HG02678 (cell line): Measurements from ENCODE around the gene JAG1.

ENCODE experiments used
- ATAC-seq: cut with Tn5 transposase; IDR thresholded peaks from one replicate; pipeline ENCODE4 v1.9.1; 2021; ENCODE audit warnings: mild to moderate bottlenecking, moderate library complexity; ENCODE audit not compliant: unreplicated experiment

Gene JAG1

GRCh38 chr20:10654630-10655029, 19.2 kb downstream of the JAG1 start:
- peak; percentile 48 for ATAC-seq

DNA sequence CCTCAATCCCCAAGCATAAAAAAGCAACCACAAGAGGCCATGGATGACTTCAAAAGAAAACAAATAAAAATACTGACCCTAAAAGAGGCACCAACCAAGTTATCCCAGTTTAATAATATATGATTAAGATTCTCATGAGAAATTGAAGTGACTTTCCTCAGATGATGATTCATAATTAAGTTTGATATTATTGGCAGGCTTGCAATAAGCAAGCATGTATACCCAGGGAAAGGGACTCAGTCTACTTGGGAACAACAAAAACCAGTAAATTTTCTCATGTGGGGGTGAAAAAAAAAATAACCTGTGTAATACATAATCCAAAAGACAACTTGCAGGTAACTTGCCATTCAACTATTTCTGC, 19.6 kb downstream of the JAG1 start:
- no peak for ATAC-seq

- no peak for ATAC-seq
Observed at GRCh38 chr20:10653599-10654249, 20.1 kb downstream of the JAG1 start.

DNA sequence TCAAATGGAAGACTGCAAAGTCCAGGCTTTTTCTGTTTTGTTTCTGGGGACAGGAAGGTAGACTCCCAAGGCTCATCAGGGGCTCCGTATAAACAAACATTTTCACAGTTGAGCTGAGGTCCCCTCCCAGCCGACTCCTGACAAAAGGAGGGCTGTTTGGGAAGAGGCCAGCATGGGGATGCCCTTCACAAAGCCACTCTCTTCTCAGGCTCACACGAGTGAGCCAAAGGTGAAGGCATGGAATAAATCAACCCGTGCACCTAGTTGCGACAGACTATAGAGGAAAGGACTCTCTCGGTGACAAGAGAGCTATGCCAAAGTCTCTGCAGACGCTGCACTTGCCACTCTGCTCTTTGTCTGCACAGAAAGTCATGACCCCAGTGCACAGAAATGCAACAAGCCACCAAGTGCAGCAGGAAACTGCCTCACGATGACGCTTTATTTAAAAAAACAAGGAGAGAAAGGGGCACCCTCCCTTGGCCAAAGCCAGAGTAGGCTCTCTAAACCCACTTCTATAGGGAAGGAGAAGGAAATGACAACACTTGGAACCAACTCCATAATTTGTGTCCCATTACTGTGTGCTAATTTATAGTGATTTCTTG, 21.0 kb downstream of the JAG1 start:
- no peak for ATAC-seq

DNA sequence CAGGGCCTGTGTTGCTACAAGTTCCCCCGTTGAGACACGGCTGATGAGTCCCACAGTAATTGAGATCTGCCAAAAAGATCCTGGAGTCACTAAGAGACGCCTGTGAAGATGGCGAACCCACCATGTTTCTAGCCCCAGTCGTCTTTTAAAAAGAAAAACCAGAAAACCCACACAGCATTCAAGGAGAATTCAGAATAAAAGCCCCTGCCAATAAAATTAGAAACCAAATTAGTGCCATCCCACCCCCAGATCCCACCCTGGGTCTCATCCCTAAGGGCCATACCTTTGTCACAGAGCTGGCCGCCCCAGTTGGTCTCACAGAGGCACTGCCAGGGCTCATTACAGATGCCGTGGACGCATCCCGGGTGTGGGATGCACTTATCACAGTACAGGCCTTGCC, 21.6 kb downstream of the JAG1 start:
- no peak for ATAC-seq

DNA sequence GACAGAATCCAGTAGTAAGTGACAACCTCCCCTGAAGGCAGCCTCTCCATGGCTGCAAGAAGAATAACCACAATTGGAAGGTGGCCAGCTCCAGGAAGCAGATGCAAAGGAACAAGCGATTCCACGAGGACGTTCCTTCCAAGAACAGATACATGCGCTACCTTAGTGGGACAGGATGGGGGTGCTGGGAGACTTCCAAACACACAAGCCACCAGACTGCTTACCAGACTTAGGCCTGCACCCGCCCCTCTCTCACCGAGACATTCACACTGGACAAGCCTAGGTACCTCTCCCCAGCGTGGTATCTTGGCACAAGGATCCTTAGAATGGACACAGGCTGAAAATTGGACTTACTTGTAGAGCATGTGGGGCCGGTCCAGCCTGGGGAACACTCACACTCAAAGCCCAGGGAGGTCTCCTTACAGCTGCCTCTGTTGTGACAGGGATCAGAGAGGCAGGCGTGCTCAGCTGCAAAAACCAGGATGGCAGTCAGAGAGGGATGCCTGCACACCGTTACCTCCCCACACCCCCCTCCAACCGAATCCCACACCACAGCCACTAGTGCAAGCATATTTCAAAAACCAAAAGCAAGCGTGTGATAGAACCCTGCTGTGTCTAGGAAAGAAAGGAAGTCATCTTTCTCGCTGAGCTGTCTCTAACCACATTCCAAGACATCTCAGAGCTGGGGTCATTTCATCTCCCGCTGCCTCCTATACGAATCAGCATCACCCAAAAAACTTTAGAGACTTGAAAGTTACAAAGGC, 22.4 kb downstream of the JAG1 start:
- ATAC-seq = no peak

GRCh38 chr20:10649797-10650160, 24.0 kb downstream of the JAG1 start:
- no peak for ATAC-seq

DNA sequence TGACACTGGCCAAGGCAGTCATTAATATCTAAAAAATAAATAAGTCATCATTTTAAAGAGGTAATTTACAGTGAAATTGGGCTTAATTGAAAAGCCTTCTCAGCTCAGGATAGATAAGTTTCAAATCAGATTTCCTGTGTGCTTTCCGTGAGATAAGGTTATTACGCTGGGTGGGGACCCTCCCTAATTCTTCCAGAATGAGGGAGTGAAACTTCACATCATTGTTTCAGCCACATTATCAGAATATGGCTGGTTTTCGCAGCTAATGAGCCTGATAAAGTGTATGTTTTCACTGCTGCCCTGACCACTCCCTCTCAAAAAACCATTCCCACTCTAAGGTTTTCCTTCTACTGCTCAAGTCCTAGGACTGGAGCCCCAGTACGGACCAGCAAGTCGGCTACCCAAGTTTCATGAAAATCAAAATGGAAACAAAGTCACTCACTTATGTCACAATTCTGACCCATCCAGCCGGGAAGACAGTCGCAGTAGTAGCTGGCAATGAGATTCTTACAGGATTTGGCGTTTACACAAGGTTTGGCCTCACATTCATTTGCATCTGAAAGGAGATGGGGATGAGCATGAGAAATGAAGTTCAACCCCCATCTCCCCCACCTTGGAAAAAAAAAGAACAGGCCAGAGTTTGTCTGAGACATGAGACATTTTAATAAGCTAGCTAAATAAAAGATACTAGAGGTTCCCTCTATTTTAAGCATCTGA, 24.6 kb downstream of the JAG1 start:
- no peak for ATAC-seq

DNA sequence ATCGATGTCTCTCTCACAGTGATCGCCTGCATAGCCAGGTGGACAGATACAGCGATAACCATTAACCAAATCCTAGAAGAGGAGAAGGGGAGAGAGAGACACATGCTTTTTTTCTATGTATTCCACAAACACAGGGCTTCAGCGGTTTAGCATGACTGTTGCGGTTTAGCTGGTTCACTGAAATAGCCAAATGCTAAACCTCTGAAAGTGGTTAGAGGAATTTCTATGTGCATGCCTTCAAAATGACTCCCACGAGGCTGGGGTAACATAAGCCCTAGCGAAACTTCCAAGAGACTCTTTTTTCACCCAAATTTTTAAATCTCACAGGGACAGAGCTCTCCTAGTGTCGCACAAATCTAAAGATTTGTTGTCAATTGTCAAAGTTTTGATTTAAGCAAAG, 25.1 kb downstream of the JAG1 start:
- ATAC-seq = no peak

DNA sequence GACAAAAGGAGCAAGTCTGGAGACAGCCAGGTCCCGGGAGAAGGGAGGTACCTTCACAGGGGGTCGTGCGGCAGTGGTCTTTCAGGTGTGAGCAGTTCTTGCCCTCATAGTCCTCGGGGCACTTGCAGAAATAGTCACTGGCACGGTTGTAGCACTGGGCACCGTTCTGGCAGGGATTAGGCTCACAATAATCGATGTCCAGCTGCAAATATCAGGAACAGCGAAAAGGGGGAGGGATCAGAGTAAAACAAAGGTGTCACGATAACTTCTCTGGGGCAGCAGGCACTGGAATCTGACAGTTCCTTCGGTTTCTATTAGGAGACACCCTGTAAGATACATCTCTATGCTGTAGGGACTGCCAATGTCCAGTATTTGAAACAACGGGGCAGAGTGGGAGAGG, 25.9 kb downstream of the JAG1 start:
- no peak for ATAC-seq

DNA sequence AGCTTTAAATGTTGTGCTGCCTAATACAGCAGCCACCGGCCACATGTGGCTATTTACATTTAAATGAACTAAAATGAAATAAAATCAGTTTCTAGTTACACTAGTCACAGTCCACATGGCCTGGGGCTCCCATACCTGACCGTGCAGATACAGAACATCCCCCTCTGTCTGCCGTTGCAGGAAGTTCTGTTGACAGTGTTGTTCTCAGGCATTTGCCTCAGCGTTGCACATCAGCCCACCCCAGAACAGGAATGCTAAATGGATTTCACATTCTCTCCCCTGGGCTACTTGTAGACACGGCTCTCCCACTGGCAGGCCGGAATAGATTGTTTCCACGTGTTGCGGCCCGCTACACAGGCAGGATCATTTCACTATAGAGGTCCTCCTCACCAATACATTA, 26.3 kb downstream of the JAG1 start:
- ATAC-seq = no peak

DNA sequence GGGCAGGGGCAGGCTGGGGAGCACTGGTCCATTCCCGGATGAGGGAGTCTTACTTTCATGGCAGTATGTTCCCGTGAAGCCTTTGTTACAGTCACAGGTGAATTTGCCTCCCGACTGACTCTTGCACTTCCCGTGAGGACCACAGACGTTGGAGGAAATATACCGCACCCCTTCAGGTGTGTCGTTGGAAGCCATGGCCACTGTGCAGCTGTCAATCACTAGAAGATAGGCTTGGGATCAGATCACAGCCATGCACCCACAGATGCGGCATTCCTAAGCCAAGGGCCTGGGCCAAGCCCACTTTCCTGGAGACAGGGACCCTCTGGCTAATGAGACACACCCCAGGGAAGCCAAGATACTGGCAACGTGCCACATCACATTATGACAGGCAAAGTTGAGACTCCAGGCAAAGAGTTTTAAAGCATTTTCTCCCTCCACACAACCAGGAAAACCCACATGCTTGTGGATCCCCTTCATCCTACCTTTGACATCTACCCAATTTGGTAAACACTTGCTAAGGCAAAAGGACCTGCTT, 26.8 kb downstream of the JAG1 start:
- no peak for ATAC-seq

- no peak for ATAC-seq
Observed at GRCh38 chr20:10646006-10646405, 27.8 kb downstream of the JAG1 start.

GRCh38 chr20:10645205-10645570, 28.6 kb downstream of the JAG1 start:
- ATAC-seq = no peak

- ATAC-seq = peak; percentile 51
Observed at GRCh38 chr20:10644458-10645204, 29.2 kb downstream of the JAG1 start.

DNA sequence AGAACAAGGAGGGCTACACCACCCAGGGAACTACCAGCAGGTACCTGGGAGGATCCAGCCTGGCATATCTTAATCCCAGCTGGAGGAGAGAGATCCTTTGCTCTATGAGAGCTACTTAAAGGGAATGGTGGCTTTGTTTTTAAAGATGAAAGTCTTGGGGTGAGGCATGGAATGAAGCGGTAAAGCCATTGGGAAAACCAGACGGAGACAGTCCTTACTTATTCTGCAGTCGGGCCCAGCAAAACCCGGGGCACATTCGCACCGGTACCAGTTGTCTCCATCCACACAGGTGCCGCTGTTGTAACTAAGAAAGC, 30.3 kb downstream of the JAG1 start:
- no peak for ATAC-seq

DNA sequence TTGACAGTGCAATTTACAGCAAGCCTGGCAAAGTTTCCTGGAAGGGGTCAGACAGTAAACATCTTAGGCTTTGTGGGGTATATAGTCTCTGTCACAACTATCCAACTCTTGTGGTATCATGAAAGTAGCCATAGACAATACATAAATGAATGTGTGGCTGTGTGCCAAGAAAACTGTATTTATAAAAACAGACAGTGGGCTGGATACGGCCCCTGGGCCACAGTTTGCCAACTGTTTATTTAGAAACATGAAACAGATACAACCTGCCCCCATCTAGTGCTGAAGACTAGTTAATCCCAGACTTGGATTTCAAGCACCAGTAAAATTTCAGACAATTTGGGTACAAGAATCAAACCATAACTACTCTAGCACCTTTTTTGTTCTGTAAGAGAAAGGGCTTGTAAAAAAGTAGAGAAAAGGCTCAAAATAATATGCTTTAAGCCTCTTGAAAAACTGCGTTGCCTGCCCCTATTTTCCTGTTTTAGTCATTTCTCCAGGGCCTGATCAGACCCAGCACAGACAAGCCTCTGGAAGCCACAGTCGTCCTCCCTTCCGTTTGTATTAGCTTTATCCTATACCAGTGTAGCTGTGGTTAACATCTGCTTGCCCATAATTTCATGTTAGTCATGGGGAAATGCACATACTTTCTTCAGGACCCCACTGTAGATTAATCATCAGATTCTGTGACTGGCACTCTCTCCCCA, 30.8 kb downstream of the JAG1 start:
- ATAC-seq = no peak

GRCh38 chr20:10641893-10642292, 31.9 kb downstream of the JAG1 start:
- no peak for ATAC-seq

GRCh38 chr20:10641467-10641866, 32.3 kb downstream of the JAG1 start:
- ATAC-seq = no peak

DNA sequence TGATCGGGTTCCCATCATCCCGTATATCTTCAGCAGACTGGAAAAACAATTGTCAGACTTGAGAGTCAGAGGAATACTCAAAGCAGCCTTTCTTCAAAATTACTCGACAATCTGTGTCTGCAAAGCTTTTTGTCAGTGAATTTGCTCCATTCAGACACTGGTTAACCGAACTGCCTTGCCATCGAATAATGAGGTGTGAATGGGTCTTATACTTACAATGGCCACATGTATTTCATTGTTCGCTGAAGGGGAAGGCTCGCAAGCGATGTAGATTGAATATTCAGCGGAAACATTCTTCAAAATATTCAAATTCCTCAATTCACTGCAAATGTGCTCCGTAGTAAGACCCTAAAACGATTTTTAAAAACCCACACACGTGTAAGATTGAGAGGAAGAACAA, 32.9 kb downstream of the JAG1 start:
- ATAC-seq = no peak
